Lung microvascular endothelial cell (primary cell): ENCODE results near the gene INSYN2A. TPM values are rescaled to one million over a fixed set of nuclear protein-coding genes. Genes with fewer than 3 reads are reported as not detected.
A peak's percentile ranks its signal among the peaks of the same experiment; 100 is the strongest.

Experiments used
- DNase-seq, 2 donors: peaks; one replicate each; pipeline versions ENCODE4 v3.0.0 to v3.0.0-alpha.2; 2010; ENCODE audit warnings: low read depth in 2 of 2
- total RNA-seq: library from RNA; depleted of rRNA; stranded (reverse); fragments of >200 nt; gene quantifications from 2 replicates; pipeline ENCODE4 v1.2.1, GENCODE V29; 2014

Gene INSYN2A
- total RNA-seq, 1 donor from 2014 or later, result not detected

DNA sequence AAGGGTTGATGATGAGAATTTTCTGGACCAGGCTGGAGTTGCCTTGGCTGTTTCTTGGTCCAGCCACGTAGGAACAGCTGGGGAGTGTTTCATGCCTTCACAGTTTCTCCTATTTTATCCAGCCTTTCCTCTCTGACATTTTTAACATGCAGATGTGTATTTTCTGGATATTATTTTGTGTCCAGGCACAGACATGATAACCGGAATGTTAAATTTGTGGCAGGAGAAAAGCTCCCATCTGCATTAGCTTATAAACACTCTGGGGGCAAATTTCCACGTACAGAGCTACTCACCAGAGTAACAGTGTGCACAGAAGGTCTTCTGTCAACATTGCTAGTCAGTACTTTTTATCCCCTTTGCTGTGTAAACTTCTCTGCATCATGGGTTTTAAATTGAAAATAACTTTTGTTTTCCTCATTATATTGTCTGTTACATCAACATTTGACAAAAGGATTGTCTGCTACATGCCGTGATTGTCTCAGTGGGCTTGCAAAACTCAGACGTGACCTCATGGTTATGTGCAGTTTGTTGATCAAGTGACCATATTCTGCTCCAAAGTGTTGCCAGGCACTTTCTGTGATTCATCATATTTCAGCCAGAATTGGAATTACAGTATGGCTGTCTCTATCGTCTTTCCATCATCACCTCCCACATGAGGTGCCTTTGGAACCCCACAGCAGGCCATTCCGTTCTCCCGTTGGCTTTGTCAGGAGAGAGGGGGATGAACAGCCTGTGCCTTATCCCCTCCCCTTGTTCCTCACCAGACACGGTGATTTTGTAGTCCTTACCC lies 41.4 kb downstream of the INSYN2A start:
- DNase-seq, result no peak

- peak in 1 of 2 donors; percentile 32 for DNase-seq
These were observed 43.2 kb downstream of the INSYN2A start for GRCh38 chr10:127153181-127153580.

DNA sequence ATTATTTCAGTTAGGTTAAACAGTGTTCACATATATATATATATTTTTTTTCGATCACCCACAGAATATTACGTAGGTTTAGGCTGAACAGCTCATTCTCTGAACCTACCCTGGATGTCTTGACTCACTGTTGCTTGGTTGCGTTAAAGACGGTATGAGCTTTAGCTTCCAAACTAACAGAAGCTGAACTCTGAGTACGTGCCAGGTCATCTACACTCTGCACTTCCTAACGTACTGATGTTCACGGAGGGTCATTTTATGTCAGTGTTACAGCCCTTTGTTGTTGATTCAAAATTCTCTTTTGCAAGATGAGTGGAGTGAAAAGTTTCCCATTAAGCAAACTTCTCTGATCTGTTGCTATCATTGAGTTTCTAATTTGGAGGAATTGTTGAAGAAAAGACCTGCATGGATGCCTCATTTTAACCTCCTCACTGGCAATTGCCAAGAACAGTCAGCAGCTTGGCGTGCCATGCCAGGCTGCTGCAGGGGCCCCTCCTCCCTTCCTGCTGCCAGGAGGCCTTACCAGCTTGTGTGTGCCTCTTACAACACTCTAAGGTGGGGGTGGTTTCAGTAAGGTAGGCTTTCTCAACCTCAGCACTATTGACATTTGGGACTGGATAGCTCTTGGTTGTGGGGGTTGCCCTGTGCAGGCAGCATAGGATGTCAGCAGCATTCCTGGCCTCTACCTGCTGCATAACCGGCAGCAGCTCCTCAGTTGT lies 44.3 kb downstream of the INSYN2A start:
- DNase-seq, result no peak

DNA sequence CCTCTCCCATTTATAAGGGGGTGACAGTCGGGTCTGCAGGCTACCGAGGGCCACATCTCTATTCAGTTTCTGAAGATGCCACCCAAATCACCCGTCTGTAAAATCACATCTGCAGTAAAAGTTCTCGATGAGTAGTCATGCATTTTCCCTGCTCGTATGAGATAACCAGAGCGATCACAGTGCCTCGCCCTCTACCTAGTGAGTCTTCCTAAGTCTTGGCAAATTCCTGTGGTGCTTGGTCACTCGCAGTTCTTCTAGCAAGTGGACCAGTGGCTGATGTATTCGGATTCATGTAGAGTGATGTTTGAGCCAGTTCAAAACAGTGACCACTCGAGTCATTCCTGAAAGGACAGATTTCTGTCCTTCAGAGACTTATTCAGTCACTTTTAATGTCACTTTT lies 44.9 kb downstream of the INSYN2A start:
- DNase-seq, result no peak

DNA sequence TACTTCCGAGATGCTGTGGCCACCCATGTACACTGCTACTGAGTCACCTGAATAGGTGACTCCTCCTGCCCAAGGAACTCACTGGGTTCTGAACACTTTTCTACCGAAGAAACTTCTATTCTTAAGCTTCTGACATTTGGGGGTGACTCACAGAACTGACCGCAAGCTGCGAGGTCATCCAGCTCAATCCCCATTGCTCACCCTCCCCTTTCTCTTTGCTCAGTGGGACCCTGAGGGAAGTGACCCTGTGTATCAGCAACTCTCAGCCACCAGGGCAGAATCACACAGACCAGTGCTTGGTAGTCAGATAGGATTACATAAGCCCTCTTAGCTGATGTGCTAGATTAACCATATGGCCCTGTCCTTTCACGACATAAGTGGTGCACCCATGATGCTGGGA lies 46.3 kb downstream of the INSYN2A start:
- peak in 1 of 2 donors; percentile 56 for DNase-seq

- no peak for DNase-seq
These were observed 46.8 kb downstream of the INSYN2A start for GRCh38 chr10:127149501-127150081.

DNA sequence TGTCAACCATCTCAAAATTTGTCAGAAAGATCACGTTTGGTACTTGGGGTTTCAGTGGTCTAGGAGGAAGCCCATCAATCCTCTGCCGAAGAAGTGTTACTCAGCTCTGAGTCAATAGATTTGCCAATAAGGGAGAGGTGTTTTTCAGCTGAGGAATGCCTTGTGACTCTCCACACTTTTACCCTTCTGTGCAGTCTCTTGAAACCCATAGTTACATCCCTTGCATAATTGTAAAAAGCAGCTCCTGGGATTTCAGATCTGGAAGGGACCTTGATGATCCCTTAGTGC lies 47.5 kb downstream of the INSYN2A start:
- peak in 1 of 2 donors; percentile 67 for DNase-seq

DNA sequence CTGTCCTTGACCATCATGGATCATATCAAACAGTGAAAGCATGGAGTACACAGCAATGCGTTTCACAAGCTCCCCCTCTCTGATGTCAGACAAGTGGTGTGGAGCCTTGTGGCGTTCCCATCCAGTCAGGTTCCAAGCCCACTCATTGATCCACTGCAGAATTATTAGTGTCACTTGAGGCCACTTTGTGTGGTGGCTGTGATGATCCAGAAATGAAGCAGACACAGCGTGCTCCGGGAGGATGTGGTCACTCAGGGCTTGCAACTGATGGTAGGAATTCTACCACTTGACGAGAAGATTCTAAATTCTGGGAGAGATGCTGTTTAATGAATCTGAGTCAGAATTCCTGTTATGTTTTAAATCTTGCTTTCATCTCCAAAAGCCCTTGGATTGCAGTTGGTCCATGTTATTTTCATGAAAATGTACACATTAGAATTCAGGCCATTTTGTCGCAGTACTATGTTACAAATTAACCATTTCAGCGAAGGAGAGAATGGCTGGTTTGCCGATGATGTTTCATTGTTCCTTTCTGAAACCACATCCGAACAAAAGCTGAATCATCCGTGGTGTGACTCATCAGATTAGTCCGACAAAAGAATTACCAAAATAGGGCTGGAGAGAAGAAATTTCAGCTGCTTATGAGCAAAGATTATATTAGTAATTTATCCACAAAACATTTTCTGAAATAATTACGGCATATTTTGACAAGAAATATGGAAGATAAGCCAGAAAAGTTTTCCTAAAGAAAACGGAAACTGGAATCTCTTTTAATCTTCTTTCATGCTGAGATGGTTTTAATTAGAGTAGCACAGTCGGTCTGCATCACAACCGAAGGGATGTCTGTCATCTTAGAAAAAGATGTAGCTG lies 48.1 kb downstream of the INSYN2A start:
- DNase-seq, result peak; percentile 75 to 90

DNA sequence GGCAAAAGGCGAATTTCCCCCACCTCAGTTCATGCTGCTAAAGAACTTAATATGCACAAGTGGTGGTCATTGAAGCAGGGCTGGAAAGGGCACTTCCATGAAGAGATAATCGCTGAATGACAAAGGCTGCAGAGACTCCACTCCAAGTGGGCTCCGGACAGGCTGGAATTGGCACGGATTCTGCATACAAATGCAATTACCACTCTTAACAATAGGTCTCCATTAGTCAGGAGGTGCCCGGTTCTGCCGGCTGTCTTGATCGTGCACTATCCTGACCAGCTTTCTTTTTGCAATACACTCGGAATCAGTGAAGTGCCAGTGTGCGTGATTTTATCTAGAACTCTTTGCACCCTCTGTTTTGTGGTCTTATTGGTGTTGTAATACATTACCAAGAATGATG lies 49.7 kb downstream of the INSYN2A start:
- no peak for DNase-seq
